Keratinocyte (primary cell): Measurements from ENCODE around the gene LAD1. TPM values are rescaled to one million over a fixed set of nuclear protein-coding genes. Genes with fewer than 3 reads are reported as not detected.

Experiments used
- DNase-seq: peaks from one replicate; pipeline ENCODE4 v3.0.0-alpha.2; 2011; ENCODE audit warnings: low read depth, missing footprints, low spot score
- FAIRE-seq: peaks from 2 replicates; lab custom pipeline; 2011; peaks lifted over from hg19 to GRCh38; lab: Jason Lieb, UNC
- H2AFZ ChIP-seq: 2 replicates; pipeline ENCODE4 v1.6.0; 2012; ENCODE audit warnings: low read length, control low read depth, inconsistent platforms; ENCODE audit not compliant: control insufficient read depth
- H3K27ac ChIP-seq: 2 replicates; pipeline ENCODE4 v1.5.1; 2011; ENCODE audit warnings: low read length; ENCODE audit not compliant: control insufficient read depth, insufficient read depth
- H3K27me3 ChIP-seq: 3 replicates; pipeline ENCODE4 v1.6.0; 2011; ENCODE audit warnings: low read length; ENCODE audit not compliant: control insufficient read depth, insufficient read depth; ENCODE audit errors: extremely low read depth
- H3K36me3 ChIP-seq, 2 experiments: 2 replicates in 1 of 2; 3 replicates in 1 of 2; pipeline ENCODE4 v1.5.1; 2011; ENCODE audit warnings: low read length in 2 of 2, mild to moderate bottlenecking in 1 of 2; ENCODE audit not compliant: control insufficient read depth in 2 of 2, insufficient read depth in 2 of 2; ENCODE audit errors: extremely low read depth in 1 of 2
- H3K4me1 ChIP-seq: 3 replicates; pipeline ENCODE4 v1.5.1; 2011; ENCODE audit warnings: low read length; ENCODE audit not compliant: control insufficient read depth, insufficient read depth; ENCODE audit errors: extremely low read depth
- H3K4me2 ChIP-seq: 3 replicates; pipeline ENCODE4 v1.6.0; 2011; ENCODE audit warnings: low read depth, low read length; ENCODE audit not compliant: control insufficient read depth, insufficient read depth; ENCODE audit errors: extremely low read depth
- H3K4me3 ChIP-seq, 3 experiments: fragments of 200-600 bp in 1 of 3; sonication (generic) in 1 of 3; 2 replicates in 2 of 3; 3 replicates in 1 of 3; pipeline ENCODE4 v1.5.1; 2011 to 2016; ENCODE audit warnings: low read length in 3 of 3, mild to moderate bottlenecking in 3 of 3, control low read depth in 2 of 3, inconsistent platforms in 1 of 3, low read depth in 1 of 3, mixed read lengths in 1 of 3, mixed run types in 1 of 3, moderate library complexity in 1 of 3; ENCODE audit not compliant: control insufficient read depth in 2 of 3, insufficient read depth in 2 of 3; ENCODE audit errors: extremely low read depth in 1 of 3
- H3K79me2 ChIP-seq: 2 replicates; pipeline ENCODE4 v1.6.0; 2012; ENCODE audit warnings: low read length; ENCODE audit not compliant: control insufficient read depth, insufficient read depth
- H3K9ac ChIP-seq: 3 replicates; pipeline ENCODE4 v1.6.0; 2011; ENCODE audit warnings: low read length; ENCODE audit not compliant: control insufficient read depth, insufficient read depth; ENCODE audit errors: extremely low read depth
- H3K9me1 ChIP-seq: 3 replicates; pipeline ENCODE4 v1.6.0; 2011; ENCODE audit warnings: low read length; ENCODE audit not compliant: control insufficient read depth, insufficient read depth; ENCODE audit errors: extremely low read depth
- H3K9me3 ChIP-seq: 2 replicates; pipeline ENCODE4 v1.5.1; 2012; ENCODE audit warnings: low read depth, low read length; ENCODE audit not compliant: control insufficient read depth
- H4K20me1 ChIP-seq: 3 replicates; pipeline ENCODE4 v1.6.0; 2011; ENCODE audit warnings: low read length; ENCODE audit not compliant: control insufficient read depth, insufficient read depth; ENCODE audit errors: extremely low read depth
- CTCF ChIP-seq, 3 experiments: IDR thresholded peaks in 1 of 3; conservative IDR thresholded peaks in 1 of 3; optimal IDR thresholded peaks in 1 of 3; 2 replicates in 2 of 3; 3 replicates in 1 of 3; pipeline versions ENCODE3 to v1.5.1; 2011; ENCODE audit warnings: low read length in 3 of 3, mild to moderate bottlenecking in 3 of 3, moderate library complexity in 2 of 3, control low read depth in 1 of 3, inconsistent platforms in 1 of 3; ENCODE audit not compliant: insufficient read depth in 2 of 3; ENCODE audit errors: extremely low read depth in 1 of 3
- EZH2 ChIP-seq: IDR thresholded peaks from one replicate; pipeline ENCODE4 v1.6.1; 2012; ENCODE audit warnings: inconsistent platforms, mild to moderate bottlenecking, low read length, moderate library complexity
- dilution Hi-C: fragments of 300-500 bp; cut with MboI; formaldehyde crosslinking; loops from one replicate; pipeline ENCODE4 v1.7.0; 2020; ENCODE audit warnings: low sequenced_read_pairs; ENCODE audit not compliant: extremely low pct_ligation_motif_present
- polyA plus RNA-seq, 5 experiments: library from polyadenylated mRNA; depleted of rRNA in 3 of 5; stranded (reverse) in 3 of 5; stranded (forward) in 1 of 5; unstranded in 1 of 5; fragments of >200 nt; gene quantifications; 1 replicate in 1 of 5; 2 replicates in 3 of 5; 3 replicates in 1 of 5; pipeline versions ENCODE4 v1.2.1 to v1.2.3, GENCODE V29; 2011 to 2012; ENCODE audit warnings: missing spikeins in 2 of 5, low read depth in 1 of 5, low replicate concordance in 1 of 5

Gene LAD1
- polyA plus RNA-seq, 1 donor (not counting 4 experiments of a cell fraction or from before 2014, with no cell fraction given) = 82.9 TPM

- Histone ChIP-seq H3K4me3 (no peak overlapping the region), H3K4me1 (peaks cover 18% of the 10 kb centered on the region), H3K79me2 (peaks cover 26% of the 10 kb centered on the region), H3K4me2 (no peak overlapping the region), H3K9me3 (no peaks in the 10 kb centered on the region), H3K27me3 (no peaks in the 10 kb centered on the region), H4K20me1 (peaks cover 2% of the 10 kb centered on the region), H3K27ac (no peak overlapping the region), H2AFZ (no peak overlapping the region), H3K36me3 (peaks cover 0 to 2% of the 10 kb centered on the region in 2 experiments), H3K9ac (no peak overlapping the region), H3K9me1 (no peaks in the 10 kb centered on the region)
- DNase-seq = no peak
- no peak for FAIRE-seq
- dilution Hi-C loops = no loop called here
- TF ChIP-seq CTCF (optimal IDR thresholded peaks at IDR 0.05 in 1 of 3, IDR thresholded peaks at IDR 0.05 in 1 of 3, conservative IDR thresholded peaks at IDR 0.05 in 1 of 3; ENCODE audit: extremely low read depth in 1 of 3, insufficient read depth in 2 of 3, low read length in 3 of 3) = no peak
- no peak for TF ChIP-seq EZH2
Observed at GRCh38 chr1:201401700-201402099, 2.6 kb upstream of the LAD1 start.

GRCh38 chr1:201400852-201401230, 1.7 kb upstream of the LAD1 start:
- H3K4me1 ChIP-seq = peaks cover 25% of the 10 kb centered on the region

More at GRCh38 chr1:201400852-201401230, 1.7 kb upstream of the LAD1 start:
- DNase-seq (no peak), FAIRE-seq (no peak)
- Histone ChIP-seq H3K9me3 (no peaks in the 10 kb centered on the region), H3K4me2 (no peak overlapping the region), H3K9me1 (peaks cover under 1% of the 10 kb centered on the region), H2AFZ (no peak overlapping the region), H3K4me3 (no peak overlapping the region), H3K36me3 (peaks cover 0 to 2% of the 10 kb centered on the region in 2 experiments), H3K27ac (no peak overlapping the region), H4K20me1 (peaks cover 6% of the 10 kb centered on the region), H3K9ac (no peak overlapping the region), H3K27me3 (no peaks in the 10 kb centered on the region), H3K79me2 (peaks cover 35% of the 10 kb centered on the region)
- dilution Hi-C loops = no loop called here
- TF ChIP-seq CTCF (optimal IDR thresholded peaks at IDR 0.05 in 1 of 3, IDR thresholded peaks at IDR 0.05 in 1 of 3, conservative IDR thresholded peaks at IDR 0.05 in 1 of 3; ENCODE audit: extremely low read depth in 1 of 3, insufficient read depth in 2 of 3, low read length in 3 of 3) (no peak), EZH2 (no peak)
